Motor neuron (in vitro differentiated cells): ENCODE data around the gene ADGRA1. TPM values are rescaled to one million over a fixed set of nuclear protein-coding genes. Genes with fewer than 3 reads are reported as not detected.
"Not testable (repeated sequence)": the region's sequence is repeated elsewhere in the genome, so short reads cannot be mapped to it uniquely, and the experiment has no call there.

Experiments
- ATAC-seq, 8 experiments: fragments of 200-7000 bp; cut with Tn5 transposase; replicated peaks in 6 of 8; 2 replicates each; pipeline ENCODE4 v1.8.0; 2021; ENCODE audit warnings: mild to moderate bottlenecking in 8 of 8, moderate library complexity in 8 of 8
- H3K27ac ChIP-seq, 2 donors: fragments of 250-450 bp; sonication (Bioruptor Pico); 2 replicates each; pipeline ENCODE4 v1.9.0; 2021; ENCODE audit warnings: antibody characterized with exemption in 2 of 2, mild to moderate bottlenecking in 2 of 2, moderate library complexity in 1 of 2
- H3K4me1 ChIP-seq, 2 donors: fragments of 250-450 bp; sonication (Bioruptor Pico); replicated peaks in 1 of 2; 2 replicates each; pipeline ENCODE4 v1.6.1; 2021; ENCODE audit warnings: antibody characterized with exemption in 2 of 2, mild to moderate bottlenecking in 2 of 2, moderate library complexity in 1 of 2
- H3K4me3 ChIP-seq, 5 donors: fragments of 250-450 bp; sonication (Bioruptor Pico); 2 replicates each; pipeline ENCODE4 v1.9.0; 2021; ENCODE audit warnings: antibody characterized with exemption in 5 of 5, mild to moderate bottlenecking in 5 of 5, moderate library complexity in 4 of 5
- WGBS, 10 experiments: fragments of 450-650 bp; shearing (Covaris generic); methylation state at CpG; one replicate each; pipeline ENCODE4 v1.0.0; 2022; 5-methylcytosine and 5-hydroxymethylcytosine counted together
- in situ Hi-C, 9 experiments: fragments of 400-800 bp; cut with MboI; loops; one replicate each; pipeline ENCODE4 v1.15.0; 2021; ENCODE audit warnings: low sequenced_read_pairs in 9 of 9, low pct_unique_long_range_greater_than_20kb in 2 of 9; ENCODE audit not compliant: unreplicated experiment in 9 of 9
- total RNA-seq, 8 experiments: library from RNA; unstranded; fragments of 300-600 nt; gene quantifications; 2 replicates each; pipeline versions ENCODE4 v1.2.3 to v1.2.4, GENCODE V29; 2022

The ADGRA1 gene
- total RNA-seq, 8 experiments from 2014 or later: 0.09 to 6.3 (median 1.9) TPM

DNA sequence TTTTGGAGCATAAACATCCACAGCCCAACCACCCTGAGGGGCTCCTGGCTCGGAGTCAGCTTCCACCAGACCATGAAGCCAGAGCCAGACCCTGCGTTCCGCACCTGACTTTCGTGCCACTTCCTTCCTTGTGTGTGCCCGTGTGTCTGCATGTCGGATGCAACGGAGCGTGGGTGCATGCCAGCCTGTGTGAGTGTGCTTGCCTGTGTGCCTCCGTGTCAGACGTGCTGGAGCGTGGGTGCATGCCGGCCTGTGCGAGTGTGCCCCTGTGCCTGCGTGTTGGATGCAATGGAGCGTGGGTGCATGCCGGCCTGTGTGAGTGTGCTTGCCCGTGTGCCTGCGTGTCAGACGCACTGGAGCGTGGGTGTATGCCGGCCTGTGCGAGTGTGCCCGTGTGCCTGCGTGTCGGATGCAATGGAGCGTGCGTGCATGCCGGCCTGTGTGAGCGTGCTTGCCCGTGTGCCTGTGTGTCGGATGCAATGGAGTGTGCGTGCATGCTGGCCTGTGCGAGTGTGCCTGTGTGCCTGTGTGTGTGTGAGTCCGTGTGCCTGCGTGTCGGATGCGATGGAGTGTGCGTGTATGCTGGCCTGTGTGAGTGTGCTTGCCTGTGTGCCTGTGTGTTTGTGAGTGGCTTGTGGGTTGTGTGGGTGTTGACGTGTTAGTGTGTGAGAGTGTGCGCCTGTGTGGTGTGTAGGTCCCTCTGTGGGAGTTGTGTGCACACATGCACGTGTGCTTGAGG, 44.2 kb downstream of the ADGRA1 start:
- in situ Hi-C loops: no loop called here
- no peak overlapping the region for H3K4me3 ChIP-seq
- H3K4me1 ChIP-seq: peaks cover 4 to 9% of the 10 kb centered on the region in 2 donors
- ATAC-seq: peak in 1 of 8 experiments; percentile 12
- no peak overlapping the region for H3K27ac ChIP-seq
- 69 to 92% (median 75%) methylated on average over 4 to 18 of the region's 41 CpGs; no CpG with 5 or more reads in 4 of the 10 experiments for WGBS, 10 experiments

DNA sequence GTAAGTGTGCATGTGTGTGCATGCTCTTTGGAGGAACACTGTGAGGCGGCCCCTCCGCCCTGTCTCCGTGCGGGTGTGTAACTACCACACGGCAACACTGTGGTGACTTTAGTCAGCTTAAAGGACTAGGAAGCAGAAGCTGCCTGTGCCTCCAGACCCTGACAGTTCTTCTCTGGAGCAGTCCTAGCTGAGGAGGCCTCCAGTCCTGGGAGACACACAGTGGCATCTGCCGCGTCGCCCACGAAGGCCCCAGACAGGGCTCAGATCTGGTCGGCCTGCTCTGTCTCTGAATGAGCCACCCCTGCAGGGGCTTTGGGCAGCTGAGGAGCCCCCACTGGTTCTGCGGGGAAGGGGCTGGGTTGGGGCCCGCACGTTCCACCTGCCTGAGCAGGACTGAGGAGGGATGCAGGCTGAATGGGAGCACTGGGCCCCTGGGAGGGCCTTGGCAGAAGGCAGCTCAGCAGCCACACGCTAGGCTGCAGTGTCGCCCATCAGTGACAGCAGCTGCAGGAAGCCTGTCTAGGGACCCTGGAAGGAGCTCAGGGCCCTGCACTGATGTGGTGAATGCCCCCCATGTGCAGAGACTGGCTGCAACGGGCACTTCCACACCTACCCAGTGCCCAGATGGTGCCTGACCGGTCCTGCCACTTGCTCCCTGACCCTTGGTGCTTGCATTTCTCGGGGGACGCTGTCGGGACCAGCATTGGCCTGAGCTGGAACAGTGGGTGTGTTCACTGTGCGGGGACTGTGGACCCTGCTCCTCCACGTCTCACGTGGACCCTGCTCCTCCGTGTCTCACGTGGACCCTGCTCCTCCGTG, 45.0 kb downstream of the ADGRA1 start:
- no peak overlapping the region for H3K27ac ChIP-seq
- peak in 4 of 8 experiments; percentile 16 to 36 (median 22) for ATAC-seq
- H3K4me3 ChIP-seq: no peak overlapping the region
- peaks cover 4 to 9% of the 10 kb centered on the region in 2 donors for H3K4me1 ChIP-seq
- WGBS, 10 experiments: 25 to 89% methylated on average over 4 of the region's 26 CpGs; no CpG with 5 or more reads in 8 of the 10 experiments
- in situ Hi-C loops: no loop called here

DNA sequence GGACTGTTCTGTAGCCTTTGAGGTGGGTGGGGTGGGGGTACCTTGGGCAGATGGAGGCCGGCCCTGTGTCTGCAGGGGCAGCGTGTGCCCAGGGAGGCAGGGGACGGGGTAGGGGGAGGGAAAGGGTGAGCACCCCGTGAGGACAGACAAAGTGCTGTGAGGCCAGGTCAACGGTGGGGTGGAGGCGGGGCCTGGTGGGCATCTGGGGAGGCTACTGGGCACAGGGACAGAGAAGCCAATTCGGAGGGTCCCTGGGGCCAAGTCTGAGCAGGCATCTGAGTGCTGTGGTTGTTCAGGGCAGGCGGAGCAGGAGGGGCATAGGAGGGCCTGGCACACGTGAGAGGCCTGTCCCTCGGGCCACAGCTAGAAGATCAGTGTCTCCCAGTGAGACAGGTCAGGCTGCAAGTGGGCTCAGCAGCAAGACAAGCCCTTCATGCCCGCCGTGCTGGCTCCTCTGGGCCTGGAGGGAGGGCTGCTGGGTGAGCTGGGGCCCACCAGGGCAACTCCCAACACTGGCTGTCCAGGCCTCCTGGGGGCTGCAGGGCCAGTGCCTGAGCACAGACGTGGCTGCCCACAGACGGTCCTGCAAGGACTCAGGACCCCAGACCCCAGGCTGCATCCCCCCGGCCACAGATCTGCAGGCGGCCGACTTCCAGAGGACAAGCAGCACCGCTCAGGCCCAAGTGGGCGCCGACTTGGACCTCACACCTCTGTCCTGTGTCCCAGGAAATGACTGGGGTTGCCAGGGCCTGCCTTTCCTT, 45.9 kb downstream of the ADGRA1 start:
- no peak overlapping the region for H3K4me3 ChIP-seq
- in situ Hi-C loops: no loop called here
- peaks cover 4 to 9% of the 10 kb centered on the region in 2 donors for H3K4me1 ChIP-seq
- 60 to 75% methylated on average over 1 to 2 of the region's 20 CpGs; no CpG with 5 or more reads in 8 of the 10 experiments for WGBS, 10 experiments
- H3K27ac ChIP-seq: no peak overlapping the region
- no peak for ATAC-seq

DNA sequence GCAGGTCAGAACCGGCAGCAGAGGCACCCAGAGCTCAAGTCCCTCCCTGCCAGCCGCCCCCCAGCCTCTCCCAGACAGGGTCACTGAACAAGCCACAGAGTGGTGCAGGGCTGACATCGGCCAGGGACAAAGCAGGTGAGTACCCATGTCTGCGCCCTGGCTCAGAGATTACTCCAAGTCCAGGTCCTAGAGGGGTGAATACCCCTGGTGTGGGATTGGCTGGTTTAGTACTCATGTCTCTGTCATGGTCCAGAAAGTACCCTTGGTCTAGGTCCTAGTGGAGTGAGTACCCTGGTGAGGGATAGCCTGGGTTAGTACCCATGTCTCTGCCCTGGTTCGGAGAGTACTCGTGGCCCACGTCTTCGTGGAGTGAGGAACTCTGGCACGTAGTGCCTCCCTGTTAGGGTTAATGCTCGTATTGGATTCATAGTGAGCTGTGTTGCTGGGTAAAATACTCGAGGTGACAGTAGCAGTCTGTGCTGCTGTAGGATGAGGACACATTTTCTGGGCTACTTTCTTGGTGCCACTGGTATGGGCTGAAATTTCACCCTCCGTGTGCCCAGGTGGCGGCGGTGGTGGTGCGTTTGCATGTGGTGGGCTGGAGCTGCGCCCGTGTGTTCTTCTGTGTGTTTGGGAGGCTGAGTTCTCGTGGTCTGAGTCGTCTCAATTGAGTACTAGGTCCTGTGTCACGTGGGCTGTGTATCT, 46.8 kb downstream of the ADGRA1 start:
- peak in 1 of 8 experiments; percentile 50 for ATAC-seq

DNA sequence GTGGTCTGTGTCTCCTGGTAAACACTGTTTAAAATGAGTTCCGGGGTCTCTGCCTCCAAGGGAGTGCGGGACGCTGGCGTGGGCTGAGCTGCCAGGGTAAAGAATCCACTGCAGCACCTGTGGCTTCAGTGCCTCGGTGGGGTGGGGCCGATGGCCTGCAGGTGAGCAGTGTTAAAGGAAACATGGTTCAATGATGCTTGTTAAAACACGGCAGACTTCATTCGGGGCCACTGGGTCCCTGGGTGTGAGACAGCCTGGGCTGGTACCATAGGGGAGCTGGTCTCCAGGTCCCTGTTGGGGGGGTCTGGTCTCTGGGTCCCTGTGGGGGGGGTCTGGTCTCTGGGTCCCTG, 47.4 kb downstream of the ADGRA1 start:
- WGBS, 10 experiments: 73 to 91% (median 90%) methylated on average over 2 to 4 of the region's 8 CpGs; no CpG with 5 or more reads in 7 of the 10 experiments
- no peak for ATAC-seq
- in situ Hi-C loops: no loop called here
- Histone ChIP-seq H3K27ac (no peak overlapping the region), H3K4me3 (no peak overlapping the region), H3K4me1 (peaks cover 6 to 8% of the 10 kb centered on the region in 2 donors)

More for the DNA sequence above, 46.8 kb downstream of the ADGRA1 start:
- WGBS, 10 experiments: 20 to 100% (median 60%) methylated on average over 1 to 9 of the region's 20 CpGs; no CpG with 5 or more reads in 3 of the 10 experiments
- Histone ChIP-seq H3K4me3 (no peak overlapping the region), H3K4me1 (peaks cover 4 to 9% of the 10 kb centered on the region in 2 donors), H3K27ac (no peak overlapping the region)
- in situ Hi-C loops: no loop called here

DNA sequence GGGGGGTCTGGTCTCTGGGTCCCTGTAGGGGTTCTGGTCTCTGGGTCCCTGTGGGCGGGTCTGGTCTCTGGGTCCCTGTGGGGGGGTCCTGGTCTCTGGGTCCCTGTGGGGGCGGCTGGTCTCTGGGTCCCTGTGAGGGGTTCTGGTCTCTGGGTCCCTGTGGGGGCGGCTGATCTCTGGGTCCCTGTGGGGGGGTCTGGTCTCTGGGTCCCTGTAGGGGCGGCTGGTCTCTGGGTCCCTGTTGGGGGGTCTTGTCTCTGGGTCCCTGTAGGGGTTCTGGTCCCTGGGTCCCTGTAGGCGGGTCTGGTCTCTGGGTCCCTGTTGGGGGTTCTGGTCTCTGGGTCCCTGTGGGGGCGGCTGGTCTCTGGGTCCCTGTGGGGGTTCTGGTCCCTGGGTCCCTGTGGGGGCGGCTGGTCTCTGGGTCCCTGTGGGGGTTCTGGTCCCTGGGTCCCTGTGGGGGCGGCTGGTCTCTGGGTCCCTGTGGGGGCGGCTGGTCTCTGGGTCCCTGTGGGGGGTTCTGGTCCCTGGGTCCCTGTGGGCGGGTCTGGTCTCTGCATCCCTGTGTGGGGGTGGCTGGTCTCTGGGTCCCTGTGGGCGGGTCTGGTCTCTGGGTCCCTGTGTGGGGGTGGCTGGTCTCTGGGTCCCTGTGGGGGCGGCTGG, 49.9 kb downstream of the ADGRA1 start:
- in situ Hi-C loops, ATAC-seq, H3K4me3 ChIP-seq, H3K27ac ChIP-seq: not testable (repeated sequence)
- peaks cover 18 to 29% of the 10 kb centered on the region in 2 donors for H3K4me1 ChIP-seq
- WGBS, 10 experiments: no CpG with 5 or more reads among the region's 12 CpGs

DNA sequence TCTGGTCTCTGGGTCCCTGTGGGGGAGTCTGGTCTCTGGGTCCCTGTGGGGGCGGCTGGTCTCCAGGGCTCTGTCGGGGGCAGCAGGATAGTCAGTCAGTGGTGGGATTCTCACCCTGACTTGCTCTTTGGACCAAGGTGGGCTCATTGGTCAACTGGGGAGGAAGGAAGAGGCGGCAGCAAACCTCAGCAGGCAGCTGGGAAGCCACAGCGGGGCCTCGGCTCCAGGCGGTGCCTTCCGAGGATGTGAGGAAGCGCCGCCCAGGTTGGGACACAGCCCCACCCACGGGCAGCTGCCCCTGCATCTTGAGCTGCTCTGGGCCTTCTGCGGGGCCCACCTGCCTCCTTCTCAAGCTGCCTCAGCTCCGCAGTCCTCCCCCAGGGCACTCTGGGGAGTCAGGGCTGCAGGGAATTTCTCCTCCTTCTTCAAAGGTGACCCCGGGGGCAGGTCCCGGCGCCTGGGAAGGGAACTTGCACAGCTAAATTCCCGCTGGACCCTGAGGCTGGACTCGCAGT, 51.9 kb downstream of the ADGRA1 start:
- WGBS, 10 experiments: 0% methylated on average over 1 of the region's 17 CpGs; no CpG with 5 or more reads in 9 of the 10 experiments
- peak in 2 of 8 experiments; percentile 21 to 59 for ATAC-seq

DNA sequence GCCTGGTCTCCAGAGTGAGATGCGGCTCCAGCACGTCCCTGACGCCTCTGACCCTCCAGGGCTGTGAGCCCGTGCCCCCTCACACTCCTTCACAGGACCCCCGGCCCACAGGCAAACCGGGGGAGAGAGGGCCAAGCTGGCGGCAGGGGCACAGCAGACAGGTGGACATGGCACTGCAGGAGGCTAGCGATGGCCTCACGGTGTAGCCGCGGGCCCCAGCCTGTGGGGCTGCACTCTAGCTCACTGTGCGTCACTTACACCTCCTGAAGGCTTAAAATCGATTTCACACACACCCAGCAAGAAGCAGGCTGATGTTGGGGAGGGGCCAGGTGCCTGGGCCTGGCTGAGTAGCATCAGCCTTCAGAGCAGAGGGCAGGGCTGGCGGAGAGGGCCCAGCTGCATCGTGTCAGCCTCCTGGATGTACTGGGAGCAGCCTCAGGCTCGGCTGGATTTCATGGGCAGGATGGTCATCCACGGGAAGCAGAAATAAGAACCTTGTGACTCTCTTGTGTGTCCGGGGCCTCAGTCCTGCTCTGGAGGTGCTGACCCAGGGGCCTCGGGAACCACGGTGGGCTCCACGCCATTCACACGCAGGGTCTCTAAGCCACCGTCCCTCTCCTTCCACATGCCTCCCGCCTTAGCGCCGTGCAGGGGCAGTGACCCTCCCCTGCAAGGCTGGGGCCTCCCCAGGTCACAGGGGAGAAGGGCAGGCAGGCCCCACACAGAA, 52.9 kb downstream of the ADGRA1 start:
- no peak overlapping the region for H3K4me3 ChIP-seq

More for the DNA sequence above, 51.9 kb downstream of the ADGRA1 start:
- peak overlapping the region in 1 of 2 donors; percentile 16 for H3K27ac ChIP-seq
- peaks cover 38 to 47% of the 10 kb centered on the region in 2 donors for H3K4me1 ChIP-seq
- H3K4me3 ChIP-seq: no peak overlapping the region
- in situ Hi-C loops: no loop called here

DNA sequence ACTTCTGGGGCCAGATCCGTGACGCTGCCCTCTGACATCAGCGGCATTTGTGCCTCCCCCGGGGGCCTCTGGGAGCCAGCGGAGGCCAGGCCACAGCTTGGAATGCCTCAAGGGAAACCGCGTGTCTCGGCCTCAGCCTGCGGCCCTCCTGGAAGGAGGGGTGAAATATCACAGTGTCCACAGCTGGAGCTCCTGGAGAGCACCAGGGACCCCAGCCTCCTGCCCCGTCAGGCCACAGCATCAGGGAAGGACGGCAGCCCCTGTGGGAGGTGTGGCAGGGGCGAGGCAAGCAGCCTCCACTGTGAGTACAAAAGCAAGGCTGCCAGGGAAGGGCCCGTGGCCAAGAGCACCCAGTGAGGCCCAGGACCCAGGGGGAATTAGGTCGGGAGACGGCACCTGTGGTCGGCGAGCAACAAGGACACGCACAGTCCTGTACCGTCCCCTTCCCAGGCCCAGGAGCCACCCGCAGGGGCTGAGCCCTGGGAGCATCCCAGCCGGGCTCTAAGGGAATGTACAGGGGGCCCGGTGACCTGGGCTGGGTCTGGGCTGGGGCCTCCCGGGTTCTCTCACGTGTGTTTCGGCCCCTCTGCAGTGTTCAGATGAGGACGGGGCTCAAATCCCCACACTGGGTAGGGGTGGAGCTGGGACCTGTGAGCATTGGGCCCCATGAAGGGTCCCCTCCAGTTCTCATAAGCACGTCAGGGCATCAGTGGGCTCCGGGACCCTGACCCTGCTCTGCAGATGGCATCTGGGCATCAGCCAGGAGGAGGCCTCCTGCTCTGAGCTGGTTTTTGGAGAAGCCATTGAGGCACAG, 53.6 kb downstream of the ADGRA1 start:
- WGBS, 10 experiments: 61 to 89% (median 80%) methylated on average over 3 to 6 of the region's 28 CpGs; no CpG with 5 or more reads in 6 of the 10 experiments
- Histone ChIP-seq H3K4me3 (no peak overlapping the region), H3K4me1 (peaks cover 41 to 54% of the 10 kb centered on the region in 2 donors), H3K27ac (peak overlapping the region in 1 of 2 donors; percentile 6)
- in situ Hi-C loops: no loop called here
- ATAC-seq: peak in 2 of 8 experiments; percentile 4 to 18

More for the DNA sequence above, 52.9 kb downstream of the ADGRA1 start:
- peak overlapping the region in 1 of 2 donors; percentile 6 for H3K27ac ChIP-seq
- peak in 5 of 8 experiments; percentile 1 to 41 (median 20) for ATAC-seq
- in situ Hi-C loops: no loop called here
- WGBS, 10 experiments: 0 to 100% (median 73%) methylated on average over 1 to 4 of the region's 26 CpGs; no CpG with 5 or more reads in 4 of the 10 experiments
- H3K4me1 ChIP-seq: peaks cover 41 to 54% of the 10 kb centered on the region in 2 donors

DNA sequence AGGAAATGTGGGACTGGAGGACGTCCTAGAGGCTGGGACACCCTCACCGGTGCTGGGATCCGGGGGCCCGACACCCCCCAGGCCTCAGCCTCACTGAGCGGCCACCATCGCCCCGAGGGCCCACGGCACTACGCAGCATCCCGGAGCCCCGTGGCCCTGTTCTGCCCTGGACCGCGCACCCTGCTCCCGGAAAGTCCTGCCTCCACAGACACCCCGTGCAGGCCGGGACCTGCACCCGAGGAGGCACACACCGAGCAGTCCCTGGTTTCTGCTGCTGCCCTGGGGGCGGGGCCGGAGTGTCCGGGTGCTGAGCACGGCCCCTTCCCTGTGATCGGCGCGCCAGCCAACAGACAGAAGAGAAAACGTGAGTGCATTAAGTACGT, 54.2 kb downstream of the ADGRA1 start:
- in situ Hi-C loops: no loop called here
- peaks cover 41 to 54% of the 10 kb centered on the region in 2 donors for H3K4me1 ChIP-seq
- H3K4me3 ChIP-seq: no peak overlapping the region
- 40 to 90% (median 70%) methylated on average over 1 to 9 of the region's 27 CpGs; no CpG with 5 or more reads in 4 of the 10 experiments for WGBS, 10 experiments
- H3K27ac ChIP-seq: no peak overlapping the region
- ATAC-seq: no peak
